ENCODE results near the gene EIF4EBP3. TPM values are rescaled to one million over a fixed set of nuclear protein-coding genes. Genes with fewer than 3 reads are reported as not detected.
A peak's percentile ranks its signal among the peaks of the same experiment; 100 is the strongest.
"Not testable (repeated sequence)": the region's sequence is repeated elsewhere in the genome, so short reads cannot be mapped to it uniquely, and the experiment has no call there.

EIF4EBP3 gene
- total RNA-seq, 1 experiment from 2014 or later, result 18.8 TPM

- no peaks in the 10 kb centered on the region for H3K36me3 Mint-ChIP-seq (ENCODE audit: insufficient read depth, unreplicated experiment)
- peaks cover 18% of the 10 kb centered on the region for H3K4me1 Mint-ChIP-seq (ENCODE audit: low read depth, unreplicated experiment)
- H3K9me3 Mint-ChIP-seq (ENCODE audit: low read depth, unreplicated experiment), result no peaks in the 10 kb centered on the region
- intact Hi-C loops (cut with micrococcal nuclease; ENCODE audit: unreplicated experiment), result loop anchor here (10.0 kb wide), 1 partner anchor 151 kb away; no protein-coding TSS in a partner anchor
- no peaks in the 10 kb centered on the region for H3K27me3 Mint-ChIP-seq (ENCODE audit: unreplicated experiment)
- CTCF ChIA-PET, result interaction anchor here (1.2 kb wide), 1 partner anchor 17 kb away, joined by 3 read pairs; the partner anchor contains the start of gene SRA1
- H3K4me3 Mint-ChIP-seq (ENCODE audit: low read depth, unreplicated experiment), result no peak overlapping the region
- DNase-seq, result no peak
- H3K27ac Mint-ChIP-seq (ENCODE audit: unreplicated experiment), result no peak overlapping the region
- TF ChIP-seq CTCF (IDR thresholded peaks at IDR 0.05; ENCODE audit: unreplicated experiment), result no peak
- no TSS peak for BruUV-seq (replicated peaks)
Observed at GRCh38 chr5:140574165-140574564, 26.7 kb downstream of the EIF4EBP3 start.

- H3K36me3 Mint-ChIP-seq (ENCODE audit: insufficient read depth, unreplicated experiment), result no peaks in the 10 kb centered on the region
Observed at GRCh38 chr5:140575309-140575708, 27.8 kb downstream of the EIF4EBP3 start.

GRCh38 chr5:140576776-140577201 is 29.3 kb downstream of the EIF4EBP3 start:
- CTCF ChIA-PET, result interaction anchor here (0.6 to 1.7 kb wide), 2 partner anchors 56 to 135 kb away, joined by 3 to 7 read pairs; partner anchors contain the start of gene CD14
- H3K9me3 Mint-ChIP-seq (ENCODE audit: low read depth, unreplicated experiment), result no peaks in the 10 kb centered on the region
- DNase-seq, result no peak
- H3K4me1 Mint-ChIP-seq (ENCODE audit: low read depth, unreplicated experiment), result peaks cover 18% of the 10 kb centered on the region
- H3K27ac Mint-ChIP-seq (ENCODE audit: unreplicated experiment), result no peak overlapping the region
- H3K4me3 Mint-ChIP-seq (ENCODE audit: low read depth, unreplicated experiment), result no peak overlapping the region
- no peaks in the 10 kb centered on the region for H3K36me3 Mint-ChIP-seq (ENCODE audit: insufficient read depth, unreplicated experiment)
- no TSS peak for BruUV-seq (replicated peaks)
- H3K27me3 Mint-ChIP-seq (ENCODE audit: unreplicated experiment), result no peaks in the 10 kb centered on the region
- no peak for TF ChIP-seq CTCF (IDR thresholded peaks at IDR 0.05; ENCODE audit: unreplicated experiment)
- intact Hi-C loops (cut with micrococcal nuclease; ENCODE audit: unreplicated experiment), result loop anchor here (10.0 kb wide), 1 partner anchor 148 kb away; no protein-coding TSS in a partner anchor

More at GRCh38 chr5:140575309-140575708, 27.8 kb downstream of the EIF4EBP3 start:
- peaks cover 18% of the 10 kb centered on the region for H3K4me1 Mint-ChIP-seq (ENCODE audit: low read depth, unreplicated experiment)
- CTCF ChIA-PET, result interaction anchor here (1.2 kb wide), 1 partner anchor 18 kb away, joined by 3 read pairs; the partner anchor contains the start of gene SRA1
- intact Hi-C loops (cut with micrococcal nuclease; ENCODE audit: unreplicated experiment), result loop anchor here (1.0 to 10.0 kb wide), 2 partner anchors 60 to 149 kb away; no protein-coding TSS in a partner anchor
- no peaks in the 10 kb centered on the region for H3K27me3 Mint-ChIP-seq (ENCODE audit: unreplicated experiment)
- H3K9me3 Mint-ChIP-seq (ENCODE audit: low read depth, unreplicated experiment), result no peaks in the 10 kb centered on the region
- DNase-seq, result peak; percentile 66
- no peak overlapping the region for H3K27ac Mint-ChIP-seq (ENCODE audit: unreplicated experiment)
- H3K4me3 Mint-ChIP-seq (ENCODE audit: low read depth, unreplicated experiment), result no peak overlapping the region
- no TSS peak for BruUV-seq (replicated peaks)
- no peak for TF ChIP-seq CTCF (IDR thresholded peaks at IDR 0.05; ENCODE audit: unreplicated experiment)

GRCh38 chr5:140579188-140579747 is 31.8 kb downstream of the EIF4EBP3 start:
- intact Hi-C loops (cut with micrococcal nuclease; ENCODE audit: unreplicated experiment), result loop anchor here (10.0 kb wide), 1 partner anchor 146 kb away; no protein-coding TSS in a partner anchor
- CTCF ChIA-PET; H3K9me3 Mint-ChIP-seq (ENCODE audit: low read depth, unreplicated experiment): not testable (repeated sequence)

More at GRCh38 chr5:140579188-140579747, 31.8 kb downstream of the EIF4EBP3 start:
- not testable (repeated sequence) for DNase-seq; H3K36me3 Mint-ChIP-seq (ENCODE audit: insufficient read depth, unreplicated experiment); H3K27ac Mint-ChIP-seq (ENCODE audit: unreplicated experiment); H3K27me3 Mint-ChIP-seq (ENCODE audit: unreplicated experiment); H3K4me3 Mint-ChIP-seq (ENCODE audit: low read depth, unreplicated experiment); BruUV-seq (replicated peaks)
- peak; percentile 36 for TF ChIP-seq CTCF (IDR thresholded peaks at IDR 0.05; ENCODE audit: unreplicated experiment)
- peaks cover 11% of the 10 kb centered on the region for H3K4me1 Mint-ChIP-seq (ENCODE audit: low read depth, unreplicated experiment)

Measured in Calu3 (cell line).